CD14-positive monocyte (primary cell): ENCODE measurements around the gene SEMA3C. TPM values are rescaled to one million over a fixed set of nuclear protein-coding genes. Genes with fewer than 3 reads are reported as not detected.

Experiments used
- DNase-seq, 3 donors: peaks; one replicate each; pipeline ENCODE4 v3.0.0-alpha.2; 2011 to 2022
- H2AFZ ChIP-seq: 2 replicates; pipeline ENCODE4 v1.6.0; 2012; ENCODE audit warnings: mild to moderate bottlenecking, low read depth, low read length, inconsistent platforms; ENCODE audit not compliant: insufficient read depth, poor library complexity, severe bottlenecking
- H3K27ac ChIP-seq, 2 donors: 1 replicate in 1 of 2; 2 replicates in 1 of 2; pipeline ENCODE4 v1.5.1; 2012 to 2013; ENCODE audit warnings: low read length in 2 of 2, control low read depth in 1 of 2, inconsistent platforms in 1 of 2, low read depth in 1 of 2, mild to moderate bottlenecking in 1 of 2
- H3K27me3 ChIP-seq, 2 donors: one replicate each; pipeline versions ENCODE4 v1.6.0 to v1.6.1; 2011 to 2013; ENCODE audit warnings: low read length in 2 of 2; ENCODE audit not compliant: control insufficient read depth in 2 of 2, insufficient read depth in 2 of 2
- H3K36me3 ChIP-seq, 2 donors: replicated peaks in 1 of 2; 1 replicate in 1 of 2; 2 replicates in 1 of 2; pipeline versions ENCODE4 v1.5.1 to v1.6.1; 2012 to 2013; ENCODE audit warnings: low read length in 2 of 2, control low read depth in 1 of 2, inconsistent platforms in 1 of 2, mild to moderate bottlenecking in 1 of 2; ENCODE audit not compliant: insufficient read depth in 2 of 2, control insufficient read depth in 1 of 2
- H3K4me1 ChIP-seq, 2 donors: 1 replicate in 1 of 2; 2 replicates in 1 of 2; pipeline versions ENCODE4 v1.5.1 to v1.6.1; 2012 to 2013; ENCODE audit warnings: low read length in 2 of 2, control low read depth in 1 of 2, inconsistent platforms in 1 of 2, mild to moderate bottlenecking in 1 of 2, moderate library complexity in 1 of 2; ENCODE audit not compliant: insufficient read depth in 2 of 2, control insufficient read depth in 1 of 2
- H3K4me2 ChIP-seq: replicated peaks from 2 replicates; pipeline ENCODE3; 2012; ENCODE audit warnings: low read length, moderate library complexity, mild to moderate bottlenecking; ENCODE audit not compliant: poor library complexity, severe bottlenecking; ENCODE audit errors: extremely low read depth
- H3K4me3 ChIP-seq, 3 experiments: fragments of 200-600 bp in 1 of 3; sonication (generic) in 1 of 3; replicated peaks in 1 of 3; 1 replicate in 2 of 3; 2 replicates in 1 of 3; pipeline ENCODE4 v1.5.1; 2011 to 2013; ENCODE audit warnings: low read length in 3 of 3, mild to moderate bottlenecking in 3 of 3, control low read depth in 2 of 3, low read depth in 2 of 3, inconsistent platforms in 1 of 3, moderate library complexity in 1 of 3
- H3K79me2 ChIP-seq: 2 replicates; pipeline ENCODE4 v1.6.0; 2012; ENCODE audit warnings: mild to moderate bottlenecking, control low read depth, inconsistent platforms, low read length, moderate library complexity; ENCODE audit not compliant: insufficient read depth
- H3K9ac ChIP-seq: 2 replicates; pipeline ENCODE4 v1.6.0; 2017; ENCODE audit warnings: low read length, mild to moderate bottlenecking; ENCODE audit not compliant: insufficient read depth, poor library complexity, severe bottlenecking
- H3K9me3 ChIP-seq, 2 donors: replicated peaks in 1 of 2; 1 replicate in 1 of 2; 2 replicates in 1 of 2; pipeline versions ENCODE4 v1.5.1 to v1.6.1; 2012 to 2013; ENCODE audit warnings: low read length in 2 of 2, control low read depth in 1 of 2; ENCODE audit not compliant: control insufficient read depth in 1 of 2, insufficient read depth in 1 of 2
- H4K20me1 ChIP-seq: 2 replicates; pipeline ENCODE4 v1.6.0; 2012; ENCODE audit warnings: mild to moderate bottlenecking, low read length, control low read depth, moderate library complexity; ENCODE audit not compliant: insufficient read depth
- H3K27ac Mint-ChIP-seq, 7 donors: one replicate each; pipeline ENCODE4 v1.8.0; 2020; ENCODE audit warnings: mild to moderate bottlenecking in 7 of 7, mixed read lengths in 7 of 7, moderate library complexity in 6 of 7, inconsistent platforms in 2 of 7
- H3K27me3 Mint-ChIP-seq, 3 donors: one replicate each; pipeline ENCODE4 v1.8.0; 2021 to 2022; ENCODE audit warnings: low read depth in 3 of 3, mild to moderate bottlenecking in 3 of 3, mixed read lengths in 3 of 3, moderate library complexity in 3 of 3, inconsistent platforms in 1 of 3
- H3K36me3 Mint-ChIP-seq, 2 donors: one replicate each; pipeline ENCODE4 v1.8.0; 2020; ENCODE audit warnings: mixed read lengths in 2 of 2, inconsistent platforms in 1 of 2, mild to moderate bottlenecking in 1 of 2
- H3K4me1 Mint-ChIP-seq: one replicate; pipeline ENCODE4 v1.8.0; 2020; ENCODE audit warnings: mild to moderate bottlenecking, mixed read lengths
- H3K4me3 Mint-ChIP-seq, 2 donors: one replicate each; pipeline ENCODE4 v1.8.0; 2020; ENCODE audit warnings: mild to moderate bottlenecking in 2 of 2, mixed read lengths in 2 of 2, moderate library complexity in 1 of 2
- H3K9me3 Mint-ChIP-seq, 7 donors: one replicate each; pipeline ENCODE4 v1.8.0; 2020 to 2022; ENCODE audit warnings: mixed read lengths in 7 of 7, mild to moderate bottlenecking in 6 of 7, moderate library complexity in 6 of 7, inconsistent platforms in 2 of 7
- CTCF ChIP-seq: fragments of 200-600 bp; IDR thresholded peaks from one replicate; pipeline ENCODE4 v1.8.0; 2022; ENCODE audit warnings: antibody characterized with exemption, mild to moderate bottlenecking
- WGBS: methylation state at CpG from one replicate; pipeline ENCODE4 v1.1.5; 2013; ENCODE audit warnings: missing lambda C conversion rate; ENCODE audit not compliant: insufficient coverage; 5-methylcytosine and 5-hydroxymethylcytosine counted together
- intact Hi-C, 2 donors: fragments of 100-400 bp; cut with micrococcal nuclease; formaldehyde crosslinking; loops; one replicate each; pipeline versions ENCODE4 v1.15.0 to v1.15.1; 2023
- polyA plus RNA-seq, 3 donors: library from polyadenylated mRNA; depleted of rRNA in 1 of 3; unstranded in 2 of 3; stranded (reverse) in 1 of 3; fragments of 300-500 nt in 2 of 3; fragments of >200 nt in 1 of 3; fragmentation: Illumina TruSeq in 2 of 3; gene quantifications; 1 replicate in 2 of 3; 2 replicates in 1 of 3; pipeline ENCODE4 v1.2.3, GENCODE V29; 2012 to 2021

SEMA3C gene
- polyA plus RNA-seq, 3 donors, result 7.2 to 14.1 (median 13.7) TPM

DNA sequence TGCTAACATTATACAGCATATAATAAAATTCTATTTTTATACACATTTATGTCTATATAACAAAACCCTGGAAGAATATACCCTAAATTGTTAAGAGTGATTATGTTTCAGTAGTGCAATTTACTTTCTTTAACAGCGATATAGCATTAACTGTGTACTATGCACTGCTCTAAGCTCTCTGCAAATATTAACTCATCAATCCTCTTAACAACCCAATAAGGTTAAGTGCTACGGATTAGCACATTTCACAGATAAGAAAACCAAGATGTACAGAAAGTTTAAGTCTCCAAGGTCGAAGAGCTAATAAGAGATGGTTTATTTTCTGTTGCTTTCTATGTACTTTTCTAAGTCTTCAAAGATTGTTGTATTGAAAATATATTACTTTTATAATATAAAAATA is 95.8 kb downstream of the SEMA3C start:
- Mint-ChIP-seq H3K36me3 (peaks cover 25% of the 10 kb centered on the region in 2 donors), H3K4me1 (peaks cover 2% of the 10 kb centered on the region), H3K4me3 (no peak overlapping the region), H3K27ac (no peak overlapping the region), H3K9me3 (peaks cover 0 to 2% (median 0%) of the 10 kb centered on the region in 7 donors), H3K27me3 (no peaks in the 10 kb centered on the region)
- no peak overlapping the region for H3K9ac ChIP-seq
- H3K79me2 ChIP-seq, result no peaks in the 10 kb centered on the region
- H3K4me2 ChIP-seq, result no peak overlapping the region
- no peak overlapping the region for H3K27ac ChIP-seq
- TF ChIP-seq CTCF, result no peak
- intact Hi-C loops, result no loop called here
- no peaks in the 10 kb centered on the region for H3K9me3 ChIP-seq
- no CpG with 5 or more reads among the region's 3 CpGs for WGBS
- H4K20me1 ChIP-seq, result no peaks in the 10 kb centered on the region
- no peak overlapping the region for H3K4me3 ChIP-seq
- no peak overlapping the region for H2AFZ ChIP-seq
- DNase-seq, result no peak
- no peaks in the 10 kb centered on the region for H3K4me1 ChIP-seq
- H3K36me3 ChIP-seq, result peaks cover 0 to 9% of the 10 kb centered on the region in 2 donors
- H3K27me3 ChIP-seq, result no peaks in the 10 kb centered on the region

DNA sequence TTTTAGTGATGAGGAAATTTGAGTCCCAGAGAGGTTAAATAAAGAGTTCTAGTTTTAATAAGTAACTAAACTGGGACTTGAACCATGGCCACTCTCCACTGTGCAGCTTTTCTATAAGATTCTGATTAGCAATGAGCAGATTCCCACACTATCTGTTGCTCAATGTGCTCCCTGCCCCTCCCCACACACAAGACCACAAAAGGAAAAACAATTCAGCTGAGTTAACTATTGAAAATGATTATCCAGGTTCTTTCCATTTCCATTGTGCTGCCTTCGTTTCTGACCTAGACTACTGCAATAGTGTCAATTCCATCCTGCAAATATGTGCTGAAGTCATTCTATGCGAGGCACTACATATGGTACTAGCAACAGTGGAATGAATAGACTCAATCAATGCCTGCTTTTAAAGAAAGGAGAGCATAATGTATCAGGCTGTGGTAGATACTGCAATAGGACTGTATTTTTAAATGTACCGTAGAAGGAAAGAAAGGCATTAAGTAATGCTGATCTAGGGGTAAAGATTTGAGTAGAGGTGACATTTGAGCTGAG is 97.0 kb downstream of the SEMA3C start:
- Mint-ChIP-seq H3K27me3 (no peaks in the 10 kb centered on the region), H3K36me3 (peaks cover 24 to 26% of the 10 kb centered on the region in 2 donors), H3K27ac (peak overlapping the region in 1 of 7 donors; percentile 3), H3K4me3 (no peak overlapping the region), H3K4me1 (peaks cover 2% of the 10 kb centered on the region), H3K9me3 (peaks cover 0 to 2% (median 0%) of the 10 kb centered on the region in 7 donors)
- no peak overlapping the region for H3K4me3 ChIP-seq
- intact Hi-C loops, result no loop called here
- no peaks in the 10 kb centered on the region for H3K79me2 ChIP-seq
- no peaks in the 10 kb centered on the region for H3K4me1 ChIP-seq
- TF ChIP-seq CTCF, result no peak
- no peaks in the 10 kb centered on the region for H3K27me3 ChIP-seq
- no peak for DNase-seq
- H3K36me3 ChIP-seq, result peaks cover 0 to 6% of the 10 kb centered on the region in 2 donors
- no peaks in the 10 kb centered on the region for H3K9me3 ChIP-seq
- H3K27ac ChIP-seq, result no peak overlapping the region
- no peak overlapping the region for H3K9ac ChIP-seq
- H4K20me1 ChIP-seq, result no peaks in the 10 kb centered on the region
- no peak overlapping the region for H3K4me2 ChIP-seq
- H2AFZ ChIP-seq, result no peak overlapping the region
- WGBS, result no CpG with 5 or more reads among the region's 3 CpGs
